OCI-LY1 (cell line): ENCODE results near the gene PIGZ.

Experiments
- H2AFZ ChIP-seq: fragments of 200-600 bp; sonication (generic), shearing (Covaris generic); 2 replicates; pipeline ENCODE4 v1.6.0; 2014; ENCODE audit warnings: antibody characterized with exemption, mild to moderate bottlenecking, low read length
- H3F3A ChIP-seq: fragments of 200-600 bp; sonication (generic), shearing (Covaris generic); 2 replicates; pipeline ENCODE4 v1.6.0; 2014; ENCODE audit warnings: mild to moderate bottlenecking, antibody characterized with exemption, low read length, moderate library complexity; ENCODE audit not compliant: insufficient read depth
- H3K27ac ChIP-seq: fragments of 200-600 bp; sonication (generic); 2 replicates; pipeline ENCODE4 v1.5.1; 2014; ENCODE audit warnings: low read length, mixed run types, mild to moderate bottlenecking, low read depth; ENCODE audit not compliant: poor library complexity, severe bottlenecking
- H3K27me3 ChIP-seq: fragments of 200-600 bp; sonication (generic); 2 replicates; pipeline ENCODE4 v1.6.0; 2014; ENCODE audit warnings: antibody characterized with exemption, mild to moderate bottlenecking, low read length, moderate library complexity; ENCODE audit not compliant: insufficient read depth
- H3K36me3 ChIP-seq: fragments of 200-600 bp; sonication (generic); 2 replicates; pipeline ENCODE4 v1.6.1; 2014; ENCODE audit warnings: mild to moderate bottlenecking, antibody characterized with exemption, low read length, moderate library complexity, mixed read lengths; ENCODE audit not compliant: insufficient read depth
- H3K4me1 ChIP-seq: fragments of 200-600 bp; sonication (generic); 2 replicates; pipeline ENCODE4 v1.5.1; 2014; ENCODE audit warnings: mild to moderate bottlenecking, low read length, moderate library complexity; ENCODE audit not compliant: insufficient read depth, severe bottlenecking
- H3K4me2 ChIP-seq: fragments of 200-600 bp; sonication (generic), shearing (Covaris generic); 2 replicates; pipeline ENCODE4 v1.6.1; 2014; ENCODE audit warnings: low read length
- H3K4me3 ChIP-seq: fragments of 200-600 bp; sonication (generic); 2 replicates; pipeline ENCODE4 v1.5.1; 2014; ENCODE audit warnings: low read length, low read depth, mild to moderate bottlenecking, mixed read lengths; ENCODE audit not compliant: poor library complexity, severe bottlenecking
- H3K79me2 ChIP-seq: fragments of 200-600 bp; shearing (Covaris generic); 2 replicates; pipeline ENCODE4 v1.6.1; 2016; ENCODE audit warnings: mixed run types, low read length, mixed read lengths; ENCODE audit not compliant: insufficient read depth
- H3K9ac ChIP-seq: fragments of 200-600 bp; sonication (generic), shearing (Covaris generic); 2 replicates; pipeline ENCODE4 v1.6.1; 2014; ENCODE audit warnings: mild to moderate bottlenecking, low read length, mixed read lengths
- H3K9me2 ChIP-seq: fragments of 200-600 bp; sonication (generic), shearing (Covaris generic); 2 replicates; pipeline ENCODE4 v1.6.1; 2014; ENCODE audit warnings: low read depth, mild to moderate bottlenecking, low read length, mixed read lengths
- H3K9me3 ChIP-seq: fragments of 200-600 bp; shearing (Covaris generic); 2 replicates; pipeline ENCODE4 v1.6.1; 2014; ENCODE audit warnings: low read length, mixed read lengths
- H4K20me1 ChIP-seq: fragments of 200-600 bp; sonication (generic), shearing (Covaris generic); 2 replicates; pipeline ENCODE4 v1.6.0; 2016; ENCODE audit warnings: mild to moderate bottlenecking, low read length; ENCODE audit not compliant: insufficient read depth
- CTCF ChIP-seq: fragments of 200-600 bp; sonication (generic), shearing (Covaris generic); IDR thresholded peaks from 2 replicates; pipeline ENCODE4 v1.5.1; 2017; ENCODE audit warnings: mild to moderate bottlenecking, antibody characterized with exemption, low read length, moderate library complexity, mixed read lengths
- EZH2 ChIP-seq: fragments of 200-600 bp; sonication (generic), shearing (Covaris generic); IDR thresholded peaks from 2 replicates; pipeline ENCODE4 v1.8.0; 2017; ENCODE audit warnings: borderline replicate concordance, mixed run types, mild to moderate bottlenecking, antibody characterized with exemption, low read length, moderate library complexity, mixed read lengths

PIGZ gene

GRCh38 chr3:196916995-196917394 lies 51.6 kb downstream of the PIGZ start:
- Histone ChIP-seq H3K27ac (no peak overlapping the region), H3K36me3 (peaks cover 34% of the 10 kb centered on the region), H3K9me3 (peaks cover 9% of the 10 kb centered on the region; the same call in 1 of the 2 replicates), H3K27me3 (no peaks in the 10 kb centered on the region), H3K4me1 (no peaks in the 10 kb centered on the region), H3K4me2 (no peak overlapping the region), H3K9ac (no peak overlapping the region), H3K4me3 (no peak overlapping the region), H2AFZ (no peak overlapping the region), H4K20me1 (no peaks in the 10 kb centered on the region), H3K79me2 (no peaks in the 10 kb centered on the region), H3K9me2 (no peaks in the 10 kb centered on the region), H3F3A (no peaks in the 10 kb centered on the region)
- TF ChIP-seq EZH2 (no peak), CTCF (no peak)

GRCh38 chr3:196916221-196916620 lies 52.4 kb downstream of the PIGZ start:
- Histone ChIP-seq H3K36me3 (peaks cover 33% of the 10 kb centered on the region), H3K9me2 (no peaks in the 10 kb centered on the region), H3K79me2 (no peaks in the 10 kb centered on the region), H4K20me1 (no peaks in the 10 kb centered on the region), H3K4me2 (no peak overlapping the region), H3F3A (no peaks in the 10 kb centered on the region), H3K4me3 (no peak overlapping the region), H3K9ac (no peak overlapping the region), H3K27ac (no peak overlapping the region), H3K9me3 (peaks cover 9% of the 10 kb centered on the region; the same call in 1 of the 2 replicates), H3K4me1 (no peaks in the 10 kb centered on the region), H3K27me3 (no peaks in the 10 kb centered on the region), H2AFZ (no peak overlapping the region)
- TF ChIP-seq EZH2 (no peak), CTCF (no peak)

- no peak overlapping the region for H3K4me3 ChIP-seq
- no peaks in the 10 kb centered on the region for H3K79me2 ChIP-seq
- no peak overlapping the region for H2AFZ ChIP-seq
- H3K9ac ChIP-seq: no peak overlapping the region
- no peak overlapping the region for H3K4me2 ChIP-seq
- H3K36me3 ChIP-seq: peaks cover 29% of the 10 kb centered on the region
- no peaks in the 10 kb centered on the region for H3K9me2 ChIP-seq
- peaks cover 9% of the 10 kb centered on the region; the same call in 1 of the 2 replicates for H3K9me3 ChIP-seq
- H4K20me1 ChIP-seq: no peaks in the 10 kb centered on the region
- no peaks in the 10 kb centered on the region for H3K27me3 ChIP-seq
- TF ChIP-seq EZH2 (no peak), CTCF (no peak)
- no peaks in the 10 kb centered on the region for H3F3A ChIP-seq
- no peak overlapping the region for H3K27ac ChIP-seq
- no peaks in the 10 kb centered on the region for H3K4me1 ChIP-seq
Measured at GRCh38 chr3:196915375-196915774, 53.3 kb downstream of the PIGZ start.
